ENCODE results near the gene MROH8. TPM values are rescaled to one million over a fixed set of nuclear protein-coding genes. Genes with fewer than 3 reads are reported as not detected.

MROH8 gene
- total RNA-seq, 3 donors from 2014 or later, result 1.4 to 3.1 (median 2.6) TPM

DNA sequence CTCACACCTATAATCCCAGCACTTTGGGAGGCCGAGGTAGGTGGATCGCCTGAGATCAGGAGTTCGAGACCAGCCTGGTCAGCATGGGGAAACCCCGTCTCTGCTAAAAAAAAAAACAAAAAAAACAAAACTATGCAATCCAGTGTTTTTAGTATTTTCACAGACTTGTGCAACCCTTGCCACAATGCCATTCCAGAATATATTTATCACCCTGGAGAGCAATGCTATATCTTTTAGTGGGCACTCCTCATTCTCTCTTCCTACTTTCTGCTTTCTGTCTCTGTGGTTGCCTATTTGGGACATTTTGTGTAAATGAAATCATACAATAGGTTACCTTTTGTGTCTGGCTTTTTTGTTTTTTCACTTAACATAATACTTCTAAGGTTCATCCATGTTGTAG, 39.1 kb upstream of the MROH8 start:
- intact Hi-C loops (cut with DNase I, micrococcal nuclease), result no loop called here
- ATAC-seq (no peak), DNase-seq (no peak)
- Histone ChIP-seq H3K36me3 (ENCODE audit: low read depth) (no peaks in the 10 kb centered on the region), H3K4me1 (ENCODE audit: low read depth) (peaks cover 9% of the 10 kb centered on the region), H3K9me3 (no peaks in the 10 kb centered on the region), H3K4me3 (no peak overlapping the region)
- TF ChIP-seq, protein P1, sequence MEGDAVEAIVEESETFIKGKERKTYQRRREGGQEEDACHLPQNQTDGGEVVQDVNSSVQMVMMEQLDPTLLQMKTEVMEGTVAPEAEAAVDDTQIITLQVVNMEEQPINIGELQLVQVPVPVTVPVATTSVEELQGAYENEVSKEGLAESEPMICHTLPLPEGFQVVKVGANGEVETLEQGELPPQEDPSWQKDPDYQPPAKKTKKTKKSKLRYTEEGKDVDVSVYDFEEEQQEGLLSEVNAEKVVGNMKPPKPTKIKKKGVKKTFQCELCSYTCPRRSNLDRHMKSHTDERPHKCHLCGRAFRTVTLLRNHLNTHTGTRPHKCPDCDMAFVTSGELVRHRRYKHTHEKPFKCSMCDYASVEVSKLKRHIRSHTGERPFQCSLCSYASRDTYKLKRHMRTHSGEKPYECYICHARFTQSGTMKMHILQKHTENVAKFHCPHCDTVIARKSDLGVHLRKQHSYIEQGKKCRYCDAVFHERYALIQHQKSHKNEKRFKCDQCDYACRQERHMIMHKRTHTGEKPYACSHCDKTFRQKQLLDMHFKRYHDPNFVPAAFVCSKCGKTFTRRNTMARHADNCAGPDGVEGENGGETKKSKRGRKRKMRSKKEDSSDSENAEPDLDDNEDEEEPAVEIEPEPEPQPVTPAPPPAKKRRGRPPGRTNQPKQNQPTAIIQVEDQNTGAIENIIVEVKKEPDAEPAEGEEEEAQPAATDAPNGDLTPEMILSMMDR (IDR thresholded peaks at IDR 0.05), result no peak

- H3K9me3 ChIP-seq, result no peaks in the 10 kb centered on the region
- ATAC-seq, result peak; percentile 67
These were observed 30.4 kb upstream of the MROH8 start for GRCh38 chr20:37209661-37210314.

GRCh38 chr20:37209193-37209592, 29.8 kb upstream of the MROH8 start:
- no peaks in the 10 kb centered on the region for H3K9me3 ChIP-seq
- ATAC-seq (no peak), DNase-seq (no peak)
- H3K36me3 ChIP-seq (ENCODE audit: low read depth), result no peaks in the 10 kb centered on the region
- TF ChIP-seq, protein P1 (IDR thresholded peaks at IDR 0.05), result no peak
- no peak overlapping the region for H3K4me3 ChIP-seq
- no peaks in the 10 kb centered on the region for H3K4me1 ChIP-seq (ENCODE audit: low read depth)
- intact Hi-C loops (cut with DNase I, micrococcal nuclease), result no loop called here

More at GRCh38 chr20:37209661-37210314, 30.4 kb upstream of the MROH8 start:
- H3K36me3 ChIP-seq (ENCODE audit: low read depth), result no peaks in the 10 kb centered on the region
- no peak for DNase-seq
- intact Hi-C loops (cut with DNase I, micrococcal nuclease), result no loop called here
- no peak overlapping the region for H3K4me3 ChIP-seq
- TF ChIP-seq, protein P1 (IDR thresholded peaks at IDR 0.05), result no peak
- H3K4me1 ChIP-seq (ENCODE audit: low read depth), result no peaks in the 10 kb centered on the region

- Histone ChIP-seq H3K9me3 (no peaks in the 10 kb centered on the region), H3K4me1 (ENCODE audit: low read depth) (no peaks in the 10 kb centered on the region), H3K36me3 (ENCODE audit: low read depth) (no peaks in the 10 kb centered on the region), H3K4me3 (no peak overlapping the region)
- TF ChIP-seq, protein P1 (IDR thresholded peaks at IDR 0.05), result no peak
- no peak for DNase-seq
- ATAC-seq, result no peak
- intact Hi-C loops (cut with DNase I, micrococcal nuclease), result no loop called here
These were observed 27.8 kb upstream of the MROH8 start for GRCh38 chr20:37207171-37207570.

DNA sequence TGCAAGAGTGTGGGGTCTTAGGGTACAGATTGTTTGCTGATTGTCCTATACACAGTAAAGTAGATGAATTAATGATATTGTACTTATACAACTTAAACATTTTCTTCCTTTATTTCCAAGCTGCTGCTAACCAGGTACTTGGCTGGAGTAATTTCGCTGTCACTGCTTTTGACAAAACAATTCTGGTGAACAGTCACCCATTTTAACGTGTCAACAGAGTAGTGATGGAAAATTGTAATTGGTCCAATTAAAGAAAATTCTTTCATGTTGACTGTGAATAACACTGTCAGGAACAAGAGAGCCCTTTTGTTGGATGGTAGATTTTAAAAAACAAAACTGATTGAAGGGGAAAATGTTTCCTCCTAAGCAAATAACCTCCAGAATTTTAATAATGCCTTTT, 26.4 kb upstream of the MROH8 start:
- ATAC-seq (no peak), DNase-seq (no peak)
- intact Hi-C loops (cut with DNase I, micrococcal nuclease), result no loop called here
- no peaks in the 10 kb centered on the region for H3K36me3 ChIP-seq (ENCODE audit: low read depth)
- no peak overlapping the region for H3K4me3 ChIP-seq
- H3K9me3 ChIP-seq, result no peaks in the 10 kb centered on the region
- TF ChIP-seq, protein P1 (IDR thresholded peaks at IDR 0.05), result no peak
- H3K4me1 ChIP-seq (ENCODE audit: low read depth), result no peaks in the 10 kb centered on the region

DNA sequence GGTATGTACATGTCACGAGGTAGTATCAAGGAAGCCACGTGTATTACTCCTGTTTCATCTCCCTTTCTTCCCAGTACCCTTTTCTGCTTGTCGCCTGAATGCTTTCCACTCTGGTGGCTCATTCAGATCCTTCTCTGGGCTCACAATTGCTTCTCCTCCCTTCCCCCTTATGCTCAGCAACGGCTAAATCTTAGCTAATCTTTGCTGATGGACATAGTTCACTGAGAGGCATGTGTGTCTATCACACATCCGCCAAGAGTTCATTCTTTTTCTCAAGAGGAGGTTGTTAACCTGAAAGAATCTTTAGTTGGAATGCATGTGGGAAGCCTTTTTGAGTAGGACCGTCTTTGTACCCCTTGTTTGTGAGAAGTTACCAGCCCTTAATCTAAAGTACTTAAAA, 25.8 kb upstream of the MROH8 start:
- Histone ChIP-seq H3K4me1 (ENCODE audit: low read depth) (no peaks in the 10 kb centered on the region), H3K4me3 (no peak overlapping the region), H3K9me3 (no peaks in the 10 kb centered on the region), H3K36me3 (ENCODE audit: low read depth) (no peaks in the 10 kb centered on the region)
- TF ChIP-seq, protein P1 (IDR thresholded peaks at IDR 0.05), result no peak
- DNase-seq, result no peak
- intact Hi-C loops (cut with DNase I, micrococcal nuclease), result no loop called here
- no peak for ATAC-seq

Data from mucosa of descending colon (tissue), 3 donors.